HepG2 (cell line): ENCODE results near the gene NDUFV1. TPM values are rescaled to one million over a fixed set of nuclear protein-coding genes. Genes with fewer than 3 reads are reported as not detected.
"Not testable (repeated sequence)": the region's sequence is repeated elsewhere in the genome, so short reads cannot be mapped to it uniquely, and the experiment has no call there.

Source experiments
- ATAC-seq: fragments of 200-7000 bp; cut with Tn5 transposase; 3 replicates; pipeline ENCODE4 v1.9.1; 2020; ENCODE audit warnings: mild to moderate bottlenecking, moderate library complexity
- BruUV-seq: library from RNA; stranded (reverse); fragments of 400-500 nt; replicated peaks from 2 replicates; lab custom pipeline; 2021; lab: Mats Ljungman, UMichigan
- CTCF ChIA-PET: fragments of 300-600 bp; formaldehyde crosslinking; extraction: SDS; loops from one replicate; lab custom pipeline; 2021; ENCODE audit warnings: low total read pairs, inconsistent platforms, low intra/inter-chr PET ratio; lab: Yijun Ruan, JAX
- POLR2A ChIA-PET: fragments of 350-600 bp; sonication (Branson Sonifier 250); formaldehyde crosslinking; loops from one replicate; lab custom pipeline; 2020; ENCODE audit warnings: antibody characterized with exemption, inconsistent platforms; lab: Yijun Ruan, JAX
- DNase-seq: peaks from one replicate; pipeline ENCODE4 v3.0.0-alpha.2; 2015; ENCODE audit warnings: low spot score
- FAIRE-seq: peaks from 3 replicates; lab custom pipeline; 2011; peaks lifted over from hg19 to GRCh38; lab: Jason Lieb, UNC
- H2AFZ ChIP-seq: one replicate; pipeline ENCODE4 v1.6.1; 2011; ENCODE audit warnings: low read length, inconsistent platforms
- H3K27ac ChIP-seq: fragments of 300-600 bp; 3 replicates; pipeline ENCODE4 v1.8.0; 2011; ENCODE audit warnings: mixed run types, mild to moderate bottlenecking, mixed read lengths, low read length, inconsistent platforms; ENCODE audit not compliant: insufficient read depth; ENCODE audit errors: extremely low read length
- H3K27me3 ChIP-seq, 2 experiments: fragments of 200-600 bp in 1 of 2; 2 replicates in 1 of 2; 3 replicates in 1 of 2; pipeline versions ENCODE4 v1.6.0 to v1.8.0; 2011; ENCODE audit warnings: low read length in 2 of 2, mild to moderate bottlenecking in 2 of 2, moderate library complexity in 2 of 2, inconsistent platforms in 1 of 2; ENCODE audit not compliant: insufficient read depth in 2 of 2, control insufficient read depth in 1 of 2
- H3K36me3 ChIP-seq, 2 experiments: fragments of 200-600 bp in 1 of 2; replicated peaks in 1 of 2; 2 replicates in 1 of 2; 3 replicates in 1 of 2; pipeline versions ENCODE4 v1.5.1 to v1.8.0; 2011; ENCODE audit warnings: low read length in 2 of 2, inconsistent platforms in 1 of 2; ENCODE audit not compliant: insufficient read depth in 2 of 2, control insufficient read depth in 1 of 2
- H3K4me1 ChIP-seq: 2 replicates; pipeline ENCODE4 v1.5.1; 2012; ENCODE audit warnings: low read length, inconsistent platforms; ENCODE audit not compliant: insufficient read depth
- H3K4me2 ChIP-seq: 2 replicates; pipeline ENCODE4 v1.6.0; 2011; ENCODE audit warnings: low read depth, low read length, inconsistent platforms
- H3K4me3 ChIP-seq, 3 experiments: fragments of 200-600 bp in 1 of 3; sonication (generic), shearing (Covaris generic) in 1 of 3; replicated peaks in 1 of 3; 2 replicates each; pipeline ENCODE4 v1.5.1; 2011 to 2016; ENCODE audit warnings: low read length in 3 of 3, inconsistent platforms in 2 of 3, low read depth in 2 of 3, mild to moderate bottlenecking in 2 of 3, control low read depth in 1 of 3, mixed read lengths in 1 of 3; ENCODE audit not compliant: insufficient read depth in 1 of 3
- H3K79me2 ChIP-seq: one replicate; pipeline ENCODE4 v1.6.1; 2011; ENCODE audit warnings: low read length, inconsistent platforms; ENCODE audit not compliant: insufficient read depth
- H3K9ac ChIP-seq: 2 replicates; pipeline ENCODE4 v1.6.0; 2011; ENCODE audit warnings: mild to moderate bottlenecking, low read depth, low read length, inconsistent platforms; ENCODE audit not compliant: insufficient read depth
- H3K9me3 ChIP-seq: 2 replicates; pipeline ENCODE4 v1.5.1; 2012; ENCODE audit warnings: mild to moderate bottlenecking, low read length
- H4K20me1 ChIP-seq: 2 replicates; pipeline ENCODE4 v1.6.0; 2011; ENCODE audit warnings: inconsistent platforms, mild to moderate bottlenecking, low read length, moderate library complexity; ENCODE audit not compliant: insufficient read depth
- LCORL ChIP-seq, 2 experiments: fragments of 450-650 bp in 1 of 2; sonication (generic) in 1 of 2; formaldehyde crosslinking in 1 of 2; IDR thresholded peaks; 2 replicates each; pipeline versions ENCODE4 v1.5.0 to v1.6.1; 2017 to 2020; ENCODE audit warnings: antibody characterized with exemption in 1 of 2, missing genetic modification reagents in 1 of 2
- NFYC ChIP-seq: IDR thresholded peaks from 2 replicates; pipeline ENCODE4 v1.6.1; 2016; ENCODE audit warnings: missing genetic modification reagents, missing compliant biosample characterization
- PHF21A ChIP-seq: sonication (generic); formaldehyde crosslinking; IDR thresholded peaks from 2 replicates; pipeline ENCODE4 v1.5.0; 2020; ENCODE audit warnings: mild to moderate bottlenecking, missing genetic modification reagents
- SAP130 ChIP-seq: IDR thresholded peaks from 2 replicates; pipeline ENCODE4 v1.6.1; 2016; ENCODE audit warnings: low read depth
- ZFX ChIP-seq: sonication (generic); formaldehyde crosslinking; IDR thresholded peaks from 2 replicates; pipeline ENCODE4 v1.4.0; 2020; ENCODE audit warnings: mild to moderate bottlenecking, low read depth, missing genetic modification reagents, moderate library complexity
- ZFY ChIP-seq: sonication (generic); formaldehyde crosslinking; IDR thresholded peaks from 2 replicates; pipeline ENCODE4 v1.4.0; 2020; ENCODE audit warnings: missing genetic modification reagents
- ZNF652 ChIP-seq: IDR thresholded peaks from 2 replicates; pipeline ENCODE4 v1.6.1; 2016; ENCODE audit warnings: low read depth, borderline replicate concordance
- WGBS: methylation state at CpG from one replicate; pipeline ENCODE4 v1.1.6; 2017; ENCODE audit warnings: low lambda C conversion rate; 5-methylcytosine and 5-hydroxymethylcytosine counted together
- in situ Hi-C: cut with HindIII; loops from 2 replicates; pipeline ENCODE4 v1.10.0; 2017; ENCODE audit warnings: low pct_unique_long_range_greater_than_20kb; ENCODE audit not compliant: extremely low pct_ligation_motif_present
- intact Hi-C: fragments of 100-400 bp; cut with micrococcal nuclease; formaldehyde crosslinking; loops from one replicate; pipeline ENCODE4 v1.10.0; 2022; ENCODE audit not compliant: unreplicated experiment
- polyA plus RNA-seq, 8 experiments: library from polyadenylated mRNA; depleted of rRNA in 3 of 8; stranded (reverse) in 7 of 8; unstranded in 1 of 8; fragments of >200 nt; fragmentation: Illumina TruSeq in 4 of 8; extraction: Trizol in 4 of 8; gene quantifications; 2 replicates each; pipeline versions ENCODE4 v1.2.1 to v1.2.3, GENCODE V29; 2011 to 2016; ENCODE audit warnings: low read depth in 4 of 8, missing spikeins in 1 of 8, mixed read lengths in 1 of 8; ENCODE audit not compliant: insufficient read depth in 1 of 8
- total RNA-seq, 5 experiments: library from RNA; depleted of rRNA; stranded (reverse); fragments of >200 nt; fragmentation: Illumina TruSeq; extraction: Trizol; gene quantifications; 2 replicates each; pipeline ENCODE4 v1.2.3, GENCODE V29; 2016; ENCODE audit warnings: low read depth in 1 of 5
- TF ChIP-seq, protein P1 (sequence below), 2 experiments: fragments of 450-650 bp in 1 of 2; sonication (generic) in 1 of 2; formaldehyde crosslinking; IDR thresholded peaks; 2 replicates each; pipeline versions ENCODE4 v1.5.0 to v1.8.0; 2020 to 2022; ENCODE audit warnings: mild to moderate bottlenecking in 1 of 2, missing genetic modification reagents in 1 of 2
- TF ChIP-seq, protein P2 (sequence below): sonication (generic); IDR thresholded peaks from 2 replicates; pipeline ENCODE4 v1.6.1; 2016; ENCODE audit warnings: low read depth, borderline replicate concordance
- TF ChIP-seq, protein P3 (sequence below): sonication (generic); formaldehyde crosslinking; conservative IDR thresholded peaks from 2 replicates; pipeline ENCODE4 v1.4.0; 2020; ENCODE audit warnings: mild to moderate bottlenecking, missing genetic modification reagents, moderate library complexity

Gene NDUFV1
- total and polyA plus RNA-seq, 2 of the 13 experiments (the other 11 are each of a cell fraction or from before 2014, with no cell fraction given) = 88.9 to 137 TPM

DNA sequence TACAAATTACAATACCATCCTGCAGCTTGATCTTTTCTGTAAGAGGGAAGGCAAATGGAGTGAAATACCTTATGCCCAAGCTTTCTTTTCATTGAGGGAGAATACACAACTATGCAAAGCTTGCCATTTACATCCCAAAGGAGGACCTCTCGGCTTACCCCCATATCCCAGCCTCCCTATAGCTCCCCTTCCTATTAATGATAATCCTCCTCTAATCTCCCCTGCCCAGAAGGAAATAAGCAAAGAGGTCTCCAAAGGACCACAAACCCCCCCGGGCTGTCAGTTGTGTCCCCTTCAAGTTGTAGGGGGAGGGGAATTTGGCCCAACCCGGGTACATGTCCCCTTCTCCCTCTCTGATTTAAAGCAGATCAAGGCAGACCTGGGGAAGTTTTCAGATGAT is 15.2 kb downstream of the NDUFV1 start:
- in situ Hi-C loops, CTCF ChIA-PET, DNase-seq, FAIRE-seq, H3K36me3 ChIP-seq, H3K27me3 ChIP-seq, H3K79me2 ChIP-seq, H3K4me3 ChIP-seq, H3K9me3 ChIP-seq, POLR2A ChIA-PET, BruUV-seq, H3K4me2 ChIP-seq, intact Hi-C loops, H4K20me1 ChIP-seq, ATAC-seq, H2AFZ ChIP-seq, H3K27ac ChIP-seq, H3K9ac ChIP-seq: not testable (repeated sequence)
- WGBS = 98% methylated on average over 3 of the region's 3 CpGs
- peaks cover 32% of the 10 kb centered on the region for H3K4me1 ChIP-seq

DNA sequence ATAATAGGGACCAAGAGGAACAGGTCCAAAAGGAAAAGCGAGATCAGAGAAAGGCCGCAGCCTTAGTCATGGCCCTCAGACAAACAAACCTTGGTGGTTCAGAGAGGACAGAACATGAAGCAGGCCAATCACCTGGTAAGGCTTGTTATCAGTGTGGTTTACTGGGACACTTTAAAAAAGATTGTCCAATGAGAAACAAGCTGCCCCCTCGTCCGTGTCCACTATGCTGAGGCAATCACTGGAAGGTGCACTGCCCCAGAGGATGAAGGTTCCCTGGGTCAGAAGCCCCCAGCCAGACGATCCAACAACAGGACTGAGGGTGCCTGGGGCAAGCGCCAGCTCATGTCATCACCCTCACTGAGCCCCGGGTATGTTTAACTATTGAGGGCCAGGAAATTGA is 16.2 kb downstream of the NDUFV1 start:
- H3K4me3 ChIP-seq; H3K36me3 ChIP-seq; H3K79me2 ChIP-seq; BruUV-seq; intact Hi-C loops; CTCF ChIA-PET; ATAC-seq; H3K9ac ChIP-seq; H2AFZ ChIP-seq; H3K9me3 ChIP-seq; H4K20me1 ChIP-seq; H3K27me3 ChIP-seq; in situ Hi-C loops; TF ChIP-seq LCORL (CRISPR knock-in tag; IDR thresholded peaks at IDR 0.05): not testable (repeated sequence)
- Histone ChIP-seq H3K4me1 (peaks cover 22% of the 10 kb centered on the region), H3K27ac (peak overlapping the region; percentile 22), H3K4me2 (peak overlapping the region; percentile 32; the same call in 1 of the 2 replicates)
- POLR2A ChIA-PET = interaction anchor here (1.3 kb wide), 1 partner anchor 9 kb away, joined by 5 read pairs; no protein-coding TSS in a partner anchor
- DNase-seq (peak; percentile 72), FAIRE-seq (peak; percentile 12)
- 10% methylated on average over 4 of the region's 7 CpGs for WGBS
- peak; percentile 60 for TF ChIP-seq NFYC
- peak; percentile 57 for TF ChIP-seq SAP130 (CRISPR knock-in tag)
- TF ChIP-seq ZFY (CRISPR knock-in tag) = peak; percentile 49; the same call in 1 of the 2 replicates
- peak; percentile 50; the same call in 1 of the 2 replicates for TF ChIP-seq ZNF652 (CRISPR knock-in tag)
- TF ChIP-seq, protein P1, sequence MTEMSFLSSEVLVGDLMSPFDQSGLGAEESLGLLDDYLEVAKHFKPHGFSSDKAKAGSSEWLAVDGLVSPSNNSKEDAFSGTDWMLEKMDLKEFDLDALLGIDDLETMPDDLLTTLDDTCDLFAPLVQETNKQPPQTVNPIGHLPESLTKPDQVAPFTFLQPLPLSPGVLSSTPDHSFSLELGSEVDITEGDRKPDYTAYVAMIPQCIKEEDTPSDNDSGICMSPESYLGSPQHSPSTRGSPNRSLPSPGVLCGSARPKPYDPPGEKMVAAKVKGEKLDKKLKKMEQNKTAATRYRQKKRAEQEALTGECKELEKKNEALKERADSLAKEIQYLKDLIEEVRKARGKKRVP (CRISPR knock-in tag; IDR thresholded peaks at IDR 0.05) = peak in 1 of 2 experiments; percentile 65; a peak in 1 of 4 replicates
- TF ChIP-seq ZFX (CRISPR knock-in tag) = peak; percentile 31; the same call in 1 of the 2 replicates
- TF ChIP-seq PHF21A (CRISPR knock-in tag) = peak; percentile 45; the same call in 1 of the 2 replicates
- peak; percentile 42; the same call in 1 of the 2 replicates for TF ChIP-seq LCORL (IDR thresholded peaks at IDR 0.05)
- TF ChIP-seq, protein P2, sequence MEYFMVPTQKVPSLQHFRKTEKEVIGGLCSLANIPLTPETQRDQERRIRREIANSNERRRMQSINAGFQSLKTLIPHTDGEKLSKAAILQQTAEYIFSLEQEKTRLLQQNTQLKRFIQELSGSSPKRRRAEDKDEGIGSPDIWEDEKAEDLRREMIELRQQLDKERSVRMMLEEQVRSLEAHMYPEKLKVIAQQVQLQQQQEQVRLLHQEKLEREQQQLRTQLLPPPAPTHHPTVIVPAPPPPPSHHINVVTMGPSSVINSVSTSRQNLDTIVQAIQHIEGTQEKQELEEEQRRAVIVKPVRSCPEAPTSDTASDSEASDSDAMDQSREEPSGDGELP = 0 out of 2 replicates have a peak, but pooled peaks have one; percentile 15
- TF ChIP-seq, protein P3, sequence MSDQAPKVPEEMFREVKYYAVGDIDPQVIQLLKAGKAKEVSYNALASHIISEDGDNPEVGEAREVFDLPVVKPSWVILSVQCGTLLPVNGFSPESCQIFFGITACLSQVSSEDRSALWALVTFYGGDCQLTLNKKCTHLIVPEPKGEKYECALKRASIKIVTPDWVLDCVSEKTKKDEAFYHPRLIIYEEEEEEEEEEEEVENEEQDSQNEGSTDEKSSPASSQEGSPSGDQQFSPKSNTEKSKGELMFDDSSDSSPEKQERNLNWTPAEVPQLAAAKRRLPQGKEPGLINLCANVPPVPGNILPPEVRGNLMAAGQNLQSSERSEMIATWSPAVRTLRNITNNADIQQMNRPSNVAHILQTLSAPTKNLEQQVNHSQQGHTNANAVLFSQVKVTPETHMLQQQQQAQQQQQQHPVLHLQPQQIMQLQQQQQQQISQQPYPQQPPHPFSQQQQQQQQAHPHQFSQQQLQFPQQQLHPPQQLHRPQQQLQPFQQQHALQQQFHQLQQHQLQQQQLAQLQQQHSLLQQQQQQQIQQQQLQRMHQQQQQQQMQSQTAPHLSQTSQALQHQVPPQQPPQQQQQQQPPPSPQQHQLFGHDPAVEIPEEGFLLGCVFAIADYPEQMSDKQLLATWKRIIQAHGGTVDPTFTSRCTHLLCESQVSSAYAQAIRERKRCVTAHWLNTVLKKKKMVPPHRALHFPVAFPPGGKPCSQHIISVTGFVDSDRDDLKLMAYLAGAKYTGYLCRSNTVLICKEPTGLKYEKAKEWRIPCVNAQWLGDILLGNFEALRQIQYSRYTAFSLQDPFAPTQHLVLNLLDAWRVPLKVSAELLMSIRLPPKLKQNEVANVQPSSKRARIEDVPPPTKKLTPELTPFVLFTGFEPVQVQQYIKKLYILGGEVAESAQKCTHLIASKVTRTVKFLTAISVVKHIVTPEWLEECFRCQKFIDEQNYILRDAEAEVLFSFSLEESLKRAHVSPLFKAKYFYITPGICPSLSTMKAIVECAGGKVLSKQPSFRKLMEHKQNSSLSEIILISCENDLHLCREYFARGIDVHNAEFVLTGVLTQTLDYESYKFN (CRISPR knock-in tag) = peak; percentile 37; the same call in 1 of the 2 replicates
